NCI-H2171 (cell line): ENCODE data around the gene PLK1.
"Not testable (repeated sequence)": the region's sequence is repeated elsewhere in the genome, so short reads cannot be mapped to it uniquely, and the experiment has no call there.

Source experiments
- DNase-seq: peaks from one replicate; lab custom pipeline; 2025; lab: John Stamatoyannopoulos, UW

Gene PLK1

GRCh38 chr16:23710504-23710903 is 31.8 kb downstream of the PLK1 start:
- no peak for DNase-seq

GRCh38 chr16:23711785-23712184 is 33.1 kb downstream of the PLK1 start:
- no peak for DNase-seq

GRCh38 chr16:23712976-23713375 is 34.3 kb downstream of the PLK1 start, which contains the start of gene ERN2:
Gene ERN2, minus strand, starts transcription at chr16:23713222. Its CDS starts 35 bp downstream, at chr16:23713187.
- DNase-seq: no peak

GRCh38 chr16:23716484-23716883 is 37.8 kb downstream of the PLK1 start:
- no peak for DNase-seq

- DNase-seq: not testable (repeated sequence)
Observed at GRCh38 chr16:23722613-23723240, 44.0 kb downstream of the PLK1 start.

- no peak for DNase-seq
Observed at GRCh38 chr16:23724096-23724784, 45.6 kb downstream of the PLK1 start.

- DNase-seq: no peak
Observed at GRCh38 chr16:23724785-23725131, 46.1 kb downstream of the PLK1 start.

GRCh38 chr16:23726710-23727109 is 48.0 kb downstream of the PLK1 start:
- no peak for DNase-seq

GRCh38 chr16:23728112-23728477 is 49.4 kb downstream of the PLK1 start:
- no peak for DNase-seq

GRCh38 chr16:23729503-23730424 is 51.1 kb downstream of the PLK1 start:
- DNase-seq: no peak

GRCh38 chr16:23734176-23734893 is 55.6 kb downstream of the PLK1 start:
- DNase-seq: no peak

- DNase-seq: not testable (repeated sequence)
Observed at GRCh38 chr16:23737423-23738028, 58.8 kb downstream of the PLK1 start.

GRCh38 chr16:23739516-23739915 is 60.8 kb downstream of the PLK1 start:
- DNase-seq: no peak
